HEK293 (cell line): Measurements from ENCODE around the gene CUL3.

Source experiments
- CTCF ChIA-PET: fragments of 350-600 bp; formaldehyde crosslinking; extraction: SDS; loops from one replicate; lab custom pipeline; 2021; ENCODE audit warnings: antibody characterized with exemption; lab: Yijun Ruan, JAX
- POLR2A ChIA-PET: fragments of 300-600 bp; formaldehyde crosslinking; extraction: SDS; loops from one replicate; lab custom pipeline; 2020; ENCODE audit warnings: antibody characterized with exemption, inconsistent platforms; lab: Yijun Ruan, JAX
- H3K27ac ChIP-seq: fragments of 200-500 bp; sonication (Bioruptor generic); 2 replicates; pipeline ENCODE4 v1.5.1; 2014; ENCODE audit warnings: low read depth, low read length, control low read depth, inconsistent platforms; ENCODE audit errors: extremely low read depth
- H3K36me3 ChIP-seq, 2 experiments: fragments of 200-500 bp in 1 of 2; sonication (Bioruptor generic) in 1 of 2; 1 replicate in 1 of 2; 2 replicates in 1 of 2; pipeline ENCODE4 v1.5.1; 2014 to 2017; ENCODE audit warnings: inconsistent platforms in 2 of 2, low read length in 2 of 2; ENCODE audit not compliant: control insufficient read depth in 2 of 2, insufficient read depth in 1 of 2
- H3K4me1 ChIP-seq: fragments of 200-500 bp; sonication (Bioruptor generic); 2 replicates; pipeline ENCODE4 v1.5.1; 2014; ENCODE audit warnings: mild to moderate bottlenecking, low read length, inconsistent platforms; ENCODE audit not compliant: control insufficient read depth, insufficient read depth
- H3K4me3 ChIP-seq: 2 replicates; pipeline ENCODE4 v1.5.1; 2011; ENCODE audit warnings: low read depth, mild to moderate bottlenecking, control low read depth, low read length, moderate library complexity
- H3K9me3 ChIP-seq: fragments of 200-500 bp; sonication (Bioruptor generic); 2 replicates; pipeline ENCODE4 v1.5.1; 2014; ENCODE audit warnings: low read depth, low read length, inconsistent platforms; ENCODE audit not compliant: control insufficient read depth, insufficient read depth
- BCL11A ChIP-seq: fragments of 450-650 bp; formaldehyde crosslinking; IDR thresholded peaks from 2 replicates; pipeline ENCODE4 v1.5.1; 2016; ENCODE audit warnings: low read depth, missing biosample characterization, missing genetic modification characterization
- ELK4 ChIP-seq: IDR thresholded peaks from 2 replicates; pipeline ENCODE4 v1.6.1; 2011; ENCODE audit warnings: mild to moderate bottlenecking, low read depth, low read length, borderline replicate concordance
- GLIS1 ChIP-seq: fragments of 450-650 bp; formaldehyde crosslinking; IDR thresholded peaks from 2 replicates; pipeline ENCODE4 v1.5.1; 2016; ENCODE audit warnings: missing biosample characterization, missing genetic modification characterization
- INSM2 ChIP-seq: fragments of 450-650 bp; formaldehyde crosslinking; IDR thresholded peaks from 2 replicates; pipeline ENCODE4 v1.5.1; 2016; ENCODE audit warnings: missing biosample characterization, missing genetic modification characterization
- MEIS1 ChIP-seq: sonication (generic); formaldehyde crosslinking; IDR thresholded peaks from 2 replicates; pipeline ENCODE4 v1.8.1; 2022; ENCODE audit warnings: missing genetic modification reagents, mild to moderate bottlenecking, borderline replicate concordance
- SETDB1 ChIP-seq: IDR thresholded peaks from one replicate; pipeline ENCODE4 v1.6.1; 2017; ENCODE audit warnings: mild to moderate bottlenecking, low read length, moderate library complexity, mixed read lengths; ENCODE audit not compliant: insufficient read length
- SP2 ChIP-seq: fragments of 450-650 bp; formaldehyde crosslinking; IDR thresholded peaks from 2 replicates; pipeline ENCODE4 v1.5.1; 2016; ENCODE audit warnings: missing biosample characterization, missing genetic modification characterization
- YY1 ChIP-seq: fragments of 450-650 bp; formaldehyde crosslinking; IDR thresholded peaks from 2 replicates; pipeline ENCODE4 v1.5.1; 2018; ENCODE audit warnings: missing biosample characterization, missing genetic modification characterization
- ZBTB49 ChIP-seq: fragments of 450-650 bp; formaldehyde crosslinking; IDR thresholded peaks from 2 replicates; pipeline ENCODE4 v1.5.1; 2016; ENCODE audit warnings: missing biosample characterization, missing genetic modification characterization, low read depth
- ZNF23 ChIP-seq: fragments of 450-650 bp; formaldehyde crosslinking; IDR thresholded peaks from 2 replicates; pipeline ENCODE4 v1.5.1; 2016; ENCODE audit warnings: missing biosample characterization, missing genetic modification characterization, borderline replicate concordance
- ZNF248 ChIP-seq: fragments of 450-650 bp; formaldehyde crosslinking; IDR thresholded peaks from 2 replicates; pipeline ENCODE4 v1.5.1; 2017; ENCODE audit warnings: missing biosample characterization, missing genetic modification characterization
- ZNF473 ChIP-seq: fragments of 450-650 bp; formaldehyde crosslinking; IDR thresholded peaks from 2 replicates; pipeline ENCODE4 v1.5.1; 2017; ENCODE audit warnings: missing biosample characterization, missing genetic modification characterization
- ZNF510 ChIP-seq: fragments of 450-650 bp; formaldehyde crosslinking; IDR thresholded peaks from 2 replicates; pipeline ENCODE4 v1.5.1; 2018; ENCODE audit warnings: mild to moderate bottlenecking, missing genetic modification characterization, missing biosample characterization; ENCODE audit not compliant: insufficient replicate concordance
- ZNF549 ChIP-seq: fragments of 450-650 bp; IDR thresholded peaks from 2 replicates; pipeline ENCODE4 v1.5.1; 2018; ENCODE audit warnings: missing biosample characterization, missing genetic modification characterization, mild to moderate bottlenecking, inconsistent platforms, moderate library complexity
- ZNF596 ChIP-seq: fragments of 450-650 bp; IDR thresholded peaks from 2 replicates; pipeline ENCODE4 v1.5.0; 2018; ENCODE audit warnings: missing biosample characterization, mild to moderate bottlenecking, missing genetic modification characterization, moderate library complexity
- ZNF843 ChIP-seq: fragments of 450-650 bp; formaldehyde crosslinking; IDR thresholded peaks from 2 replicates; pipeline ENCODE4 v1.5.1; 2016; ENCODE audit warnings: missing biosample characterization, missing genetic modification characterization
- TF ChIP-seq, protein P1 (sequence below): fragments of 450-650 bp; formaldehyde crosslinking; IDR thresholded peaks from 2 replicates; pipeline ENCODE4 v1.5.1; 2016; ENCODE audit warnings: missing biosample characterization, missing genetic modification characterization
- TF ChIP-seq, protein P2 (sequence below): fragments of 450-650 bp; formaldehyde crosslinking; IDR thresholded peaks from 2 replicates; pipeline ENCODE4 v1.5.1; 2016; ENCODE audit warnings: missing biosample characterization, missing genetic modification characterization
- TF ChIP-seq, protein P3 (sequence below): fragments of 450-650 bp; formaldehyde crosslinking; IDR thresholded peaks from 2 replicates; pipeline ENCODE4 v1.5.1; 2017; ENCODE audit warnings: missing biosample characterization, missing genetic modification characterization

Gene CUL3

DNA sequence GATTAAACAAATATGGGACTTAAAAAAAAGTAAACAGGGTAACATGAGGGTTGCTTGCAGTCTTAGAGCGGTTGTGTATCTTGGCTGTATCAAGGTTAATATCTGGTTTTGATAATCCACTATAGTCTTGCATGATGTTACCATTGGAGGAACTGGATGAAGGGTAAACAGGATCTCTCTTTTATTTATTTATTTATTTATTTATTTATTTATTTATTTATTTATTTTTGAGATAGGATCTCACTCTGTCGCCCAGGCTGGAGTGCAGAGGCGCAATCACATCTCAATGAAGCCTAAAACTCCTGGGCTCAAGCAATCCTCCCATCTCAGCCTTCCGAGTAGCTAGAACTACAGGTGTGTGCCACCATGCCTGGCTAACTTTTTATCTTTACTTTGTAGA, 140.4 kb downstream of the CUL3 start (continued):
- TF ChIP-seq INSM2 (tag by site-specific recombination) (no peak), SETDB1 (no peak), SP2 (no peak), BCL11A (no peak), ZNF473 (tag by site-specific recombination) (no peak), ELK4 (no peak), YY1 (tag by site-specific recombination) (no peak)
- TF ChIP-seq, protein P1, sequence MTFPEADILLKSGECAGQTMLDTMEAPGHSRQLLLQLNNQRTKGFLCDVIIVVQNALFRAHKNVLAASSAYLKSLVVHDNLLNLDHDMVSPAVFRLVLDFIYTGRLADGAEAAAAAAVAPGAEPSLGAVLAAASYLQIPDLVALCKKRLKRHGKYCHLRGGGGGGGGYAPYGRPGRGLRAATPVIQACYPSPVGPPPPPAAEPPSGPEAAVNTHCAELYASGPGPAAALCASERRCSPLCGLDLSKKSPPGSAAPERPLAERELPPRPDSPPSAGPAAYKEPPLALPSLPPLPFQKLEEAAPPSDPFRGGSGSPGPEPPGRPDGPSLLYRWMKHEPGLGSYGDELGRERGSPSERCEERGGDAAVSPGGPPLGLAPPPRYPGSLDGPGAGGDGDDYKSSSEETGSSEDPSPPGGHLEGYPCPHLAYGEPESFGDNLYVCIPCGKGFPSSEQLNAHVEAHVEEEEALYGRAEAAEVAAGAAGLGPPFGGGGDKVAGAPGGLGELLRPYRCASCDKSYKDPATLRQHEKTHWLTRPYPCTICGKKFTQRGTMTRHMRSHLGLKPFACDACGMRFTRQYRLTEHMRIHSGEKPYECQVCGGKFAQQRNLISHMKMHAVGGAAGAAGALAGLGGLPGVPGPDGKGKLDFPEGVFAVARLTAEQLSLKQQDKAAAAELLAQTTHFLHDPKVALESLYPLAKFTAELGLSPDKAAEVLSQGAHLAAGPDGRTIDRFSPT: no peak
- TF ChIP-seq, all 188 proteins: peak for 13

GRCh38 chr2:224444021-224444420, 141.1 kb downstream of the CUL3 start:
- H3K36me3 ChIP-seq: no peaks in the 10 kb centered on the region
- POLR2A ChIA-PET: no interaction called here

More at GRCh38 chr2:224444021-224444420, 141.1 kb downstream of the CUL3 start:
- Histone ChIP-seq H3K27ac (no peak overlapping the region), H3K9me3 (no peaks in the 10 kb centered on the region), H3K4me1 (no peaks in the 10 kb centered on the region), H3K4me3 (no peak overlapping the region)
- CTCF ChIA-PET: no interaction called here
- TF ChIP-seq ZNF510 (tag by site-specific recombination) (no peak), ZNF23 (no peak), GLIS1 (tag by site-specific recombination) (0 out of 2 replicates have a peak, but pooled peaks have one; percentile 15), ZNF549 (tag by site-specific recombination) (no peak), ZBTB49 (no peak), ZNF248 (no peak), ZNF596 (tag by site-specific recombination) (no peak), ZNF843 (0 out of 2 replicates have a peak, but pooled peaks have one; percentile 31), MEIS1 (CRISPR knock-in tag) (no peak)
- TF ChIP-seq, protein P2, sequence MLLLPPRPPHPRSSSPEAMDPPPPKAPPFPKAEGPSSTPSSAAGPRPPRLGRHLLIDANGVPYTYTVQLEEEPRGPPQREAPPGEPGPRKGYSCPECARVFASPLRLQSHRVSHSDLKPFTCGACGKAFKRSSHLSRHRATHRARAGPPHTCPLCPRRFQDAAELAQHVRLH (tag by site-specific recombination): no peak
- TF ChIP-seq, protein P3, sequence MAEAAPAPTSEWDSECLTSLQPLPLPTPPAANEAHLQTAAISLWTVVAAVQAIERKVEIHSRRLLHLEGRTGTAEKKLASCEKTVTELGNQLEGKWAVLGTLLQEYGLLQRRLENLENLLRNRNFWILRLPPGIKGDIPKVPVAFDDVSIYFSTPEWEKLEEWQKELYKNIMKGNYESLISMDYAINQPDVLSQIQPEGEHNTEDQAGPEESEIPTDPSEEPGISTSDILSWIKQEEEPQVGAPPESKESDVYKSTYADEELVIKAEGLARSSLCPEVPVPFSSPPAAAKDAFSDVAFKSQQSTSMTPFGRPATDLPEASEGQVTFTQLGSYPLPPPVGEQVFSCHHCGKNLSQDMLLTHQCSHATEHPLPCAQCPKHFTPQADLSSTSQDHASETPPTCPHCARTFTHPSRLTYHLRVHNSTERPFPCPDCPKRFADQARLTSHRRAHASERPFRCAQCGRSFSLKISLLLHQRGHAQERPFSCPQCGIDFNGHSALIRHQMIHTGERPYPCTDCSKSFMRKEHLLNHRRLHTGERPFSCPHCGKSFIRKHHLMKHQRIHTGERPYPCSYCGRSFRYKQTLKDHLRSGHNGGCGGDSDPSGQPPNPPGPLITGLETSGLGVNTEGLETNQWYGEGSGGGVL (tag by site-specific recombination): no peak
